ENCODE data around the gene NOP53.
"Not testable (repeated sequence)": the region's sequence is repeated elsewhere in the genome, so short reads cannot be mapped to it uniquely, and the experiment has no call there.

Gene NOP53

GRCh38 chr19:47778954-47779351, 33.6 kb downstream of the NOP53 start:
- Histone ChIP-seq H3K4me1 (ENCODE audit: control insufficient read depth, insufficient read depth, low read length, poor library complexity, severe bottlenecking) (peaks cover 10% of the 10 kb centered on the region), H3K9me3 (ENCODE audit: control insufficient read depth, low read length) (no peaks in the 10 kb centered on the region), H3K36me3 (ENCODE audit: control insufficient read depth, insufficient read depth, low read length) (peaks cover 40% of the 10 kb centered on the region), H3K4me3 (ENCODE audit: extremely low read depth, insufficient read depth, low read length, poor library complexity, severe bottlenecking) (peak overlapping the region; percentile 86), H3K27ac (ENCODE audit: low read depth, low read length, severe bottlenecking) (no peak overlapping the region)
- WGBS, 2 experiments (ENCODE audit: insufficient coverage in 2 of 2), result 0% methylated on average over 11 to 12 of the region's 20 CpGs

- Histone ChIP-seq H3K27ac (ENCODE audit: low read depth, low read length, severe bottlenecking) (peak overlapping the region; percentile 57), H3K9me3 (ENCODE audit: control insufficient read depth, low read length) (no peaks in the 10 kb centered on the region), H3K36me3 (ENCODE audit: control insufficient read depth, insufficient read depth, low read length) (peaks cover 47% of the 10 kb centered on the region), H3K4me1 (ENCODE audit: control insufficient read depth, insufficient read depth, low read length, poor library complexity, severe bottlenecking) (peaks cover 5% of the 10 kb centered on the region), H3K4me3 (ENCODE audit: extremely low read depth, insufficient read depth, low read length, poor library complexity, severe bottlenecking) (peak overlapping the region; percentile 86)
- 79 to 81% methylated on average over 23 to 24 of the region's 24 CpGs for WGBS, 2 experiments (ENCODE audit: insufficient coverage in 2 of 2)
These were observed 34.3 kb downstream of the NOP53 start for GRCh38 chr19:47779524-47780214.

GRCh38 chr19:47780215-47780551, 34.8 kb downstream of the NOP53 start:
- peak overlapping the region; percentile 86 for H3K4me3 ChIP-seq (ENCODE audit: extremely low read depth, insufficient read depth, low read length, poor library complexity, severe bottlenecking)
- no peak overlapping the region for H3K27ac ChIP-seq (ENCODE audit: low read depth, low read length, severe bottlenecking)
- peaks cover 52% of the 10 kb centered on the region for H3K36me3 ChIP-seq (ENCODE audit: control insufficient read depth, insufficient read depth, low read length)
- H3K4me1 ChIP-seq (ENCODE audit: control insufficient read depth, insufficient read depth, low read length, poor library complexity, severe bottlenecking), result peaks cover 5% of the 10 kb centered on the region
- no peaks in the 10 kb centered on the region for H3K9me3 ChIP-seq (ENCODE audit: control insufficient read depth, low read length)
- 90 to 98% methylated on average over 4 to 5 of the region's 9 CpGs for WGBS, 2 experiments (ENCODE audit: insufficient coverage in 2 of 2)

- peaks cover 1% of the 10 kb centered on the region for H3K4me1 ChIP-seq (ENCODE audit: control insufficient read depth, insufficient read depth, low read length, poor library complexity, severe bottlenecking)
- no peaks in the 10 kb centered on the region for H3K9me3 ChIP-seq (ENCODE audit: control insufficient read depth, low read length)
- peaks cover 62% of the 10 kb centered on the region for H3K36me3 ChIP-seq (ENCODE audit: control insufficient read depth, insufficient read depth, low read length)
- WGBS, 2 experiments (ENCODE audit: insufficient coverage in 2 of 2), result 97 to 98% methylated on average over 9 of the region's 9 CpGs
- no peak overlapping the region for H3K4me3 ChIP-seq (ENCODE audit: extremely low read depth, insufficient read depth, low read length, poor library complexity, severe bottlenecking)
- no peak overlapping the region for H3K27ac ChIP-seq (ENCODE audit: low read depth, low read length, severe bottlenecking)
These were observed 36.4 kb downstream of the NOP53 start for GRCh38 chr19:47781590-47782262.

GRCh38 chr19:47786566-47786965, 41.2 kb downstream of the NOP53 start:
- no peak overlapping the region for H3K4me3 ChIP-seq (ENCODE audit: extremely low read depth, insufficient read depth, low read length, poor library complexity, severe bottlenecking)
- 92 to 98% methylated on average over 7 of the region's 7 CpGs for WGBS, 2 experiments (ENCODE audit: insufficient coverage in 2 of 2)
- no peaks in the 10 kb centered on the region for H3K4me1 ChIP-seq (ENCODE audit: control insufficient read depth, insufficient read depth, low read length, poor library complexity, severe bottlenecking)
- H3K9me3 ChIP-seq (ENCODE audit: control insufficient read depth, low read length), result no peaks in the 10 kb centered on the region
- H3K27ac ChIP-seq (ENCODE audit: low read depth, low read length, severe bottlenecking), result peak overlapping the region; percentile 16
- peaks cover 49% of the 10 kb centered on the region for H3K36me3 ChIP-seq (ENCODE audit: control insufficient read depth, insufficient read depth, low read length)

- H3K4me3 ChIP-seq (ENCODE audit: extremely low read depth, insufficient read depth, low read length, poor library complexity, severe bottlenecking); H3K27ac ChIP-seq (ENCODE audit: low read depth, low read length, severe bottlenecking); H3K4me1 ChIP-seq (ENCODE audit: control insufficient read depth, insufficient read depth, low read length, poor library complexity, severe bottlenecking); H3K9me3 ChIP-seq (ENCODE audit: control insufficient read depth, low read length): not testable (repeated sequence)
- 90 to 91% methylated on average over 10 of the region's 10 CpGs for WGBS, 2 experiments (ENCODE audit: insufficient coverage in 2 of 2)
- peaks cover 41% of the 10 kb centered on the region for H3K36me3 ChIP-seq (ENCODE audit: control insufficient read depth, insufficient read depth, low read length)
These were observed 42.0 kb downstream of the NOP53 start for GRCh38 chr19:47787307-47787706.

- not testable (repeated sequence) for H3K4me1 ChIP-seq (ENCODE audit: control insufficient read depth, insufficient read depth, low read length, poor library complexity, severe bottlenecking); H3K9me3 ChIP-seq (ENCODE audit: control insufficient read depth, low read length); H3K27ac ChIP-seq (ENCODE audit: low read depth, low read length, severe bottlenecking); H3K4me3 ChIP-seq (ENCODE audit: extremely low read depth, insufficient read depth, low read length, poor library complexity, severe bottlenecking)
- H3K36me3 ChIP-seq (ENCODE audit: control insufficient read depth, insufficient read depth, low read length), result peaks cover 17% of the 10 kb centered on the region
- 71 to 89% methylated on average over 8 of the region's 13 CpGs for WGBS, 2 experiments (ENCODE audit: insufficient coverage in 2 of 2)
These were observed 44.5 kb downstream of the NOP53 start for GRCh38 chr19:47789811-47790210.

- H3K4me1 ChIP-seq (ENCODE audit: control insufficient read depth, insufficient read depth, low read length, poor library complexity, severe bottlenecking), result no peaks in the 10 kb centered on the region
- peaks cover 6% of the 10 kb centered on the region for H3K9me3 ChIP-seq (ENCODE audit: control insufficient read depth, low read length)
- no peak overlapping the region for H3K4me3 ChIP-seq (ENCODE audit: extremely low read depth, insufficient read depth, low read length, poor library complexity, severe bottlenecking)
- peaks cover 11% of the 10 kb centered on the region for H3K36me3 ChIP-seq (ENCODE audit: control insufficient read depth, insufficient read depth, low read length)
- no peak overlapping the region for H3K27ac ChIP-seq (ENCODE audit: low read depth, low read length, severe bottlenecking)
- whole genome bisulfite sequencing, 2 experiments (ENCODE audit: insufficient coverage in 2 of 2), result 21 to 31% methylated on average over 7 of the region's 10 CpGs
These were observed 45.1 kb downstream of the NOP53 start for GRCh38 chr19:47790398-47790814.

- Histone ChIP-seq H3K27ac (ENCODE audit: low read depth, low read length, severe bottlenecking) (no peak overlapping the region), H3K4me1 (ENCODE audit: control insufficient read depth, insufficient read depth, low read length, poor library complexity, severe bottlenecking) (no peaks in the 10 kb centered on the region), H3K36me3 (ENCODE audit: control insufficient read depth, insufficient read depth, low read length) (no peaks in the 10 kb centered on the region), H3K9me3 (ENCODE audit: control insufficient read depth, low read length) (peaks cover 6% of the 10 kb centered on the region), H3K4me3 (ENCODE audit: extremely low read depth, insufficient read depth, low read length, poor library complexity, severe bottlenecking) (no peak overlapping the region)
- no CpG with 5 or more reads among the region's 1 CpG for WGBS, 2 experiments (ENCODE audit: insufficient coverage in 2 of 2)
These were observed 47.3 kb downstream of the NOP53 start for GRCh38 chr19:47792616-47793015.

GRCh38 chr19:47794526-47794925, 49.2 kb downstream of the NOP53 start:
- WGBS, 2 experiments (ENCODE audit: insufficient coverage in 2 of 2), result 82 to 83% methylated on average over 13 to 14 of the region's 18 CpGs
- no peak overlapping the region for H3K27ac ChIP-seq (ENCODE audit: low read depth, low read length, severe bottlenecking)
- H3K4me1 ChIP-seq (ENCODE audit: control insufficient read depth, insufficient read depth, low read length, poor library complexity, severe bottlenecking), result no peaks in the 10 kb centered on the region
- no peaks in the 10 kb centered on the region for H3K36me3 ChIP-seq (ENCODE audit: control insufficient read depth, insufficient read depth, low read length)
- peaks cover 6% of the 10 kb centered on the region for H3K9me3 ChIP-seq (ENCODE audit: control insufficient read depth, low read length)
- no peak overlapping the region for H3K4me3 ChIP-seq (ENCODE audit: extremely low read depth, insufficient read depth, low read length, poor library complexity, severe bottlenecking)

- Histone ChIP-seq H3K4me1 (ENCODE audit: control insufficient read depth, insufficient read depth, low read length, poor library complexity, severe bottlenecking) (no peaks in the 10 kb centered on the region), H3K36me3 (ENCODE audit: control insufficient read depth, insufficient read depth, low read length) (no peaks in the 10 kb centered on the region)
- 95 to 100% methylated on average over 2 of the region's 2 CpGs for WGBS, 2 experiments (ENCODE audit: insufficient coverage in 2 of 2)
These were observed 51.4 kb downstream of the NOP53 start for GRCh38 chr19:47796785-47797184.

More at GRCh38 chr19:47796785-47797184, 51.4 kb downstream of the NOP53 start:
- Histone ChIP-seq H3K4me3 (ENCODE audit: extremely low read depth, insufficient read depth, low read length, poor library complexity, severe bottlenecking) (no peak overlapping the region), H3K27ac (ENCODE audit: low read depth, low read length, severe bottlenecking) (no peak overlapping the region), H3K9me3 (ENCODE audit: control insufficient read depth, low read length) (peaks cover 6% of the 10 kb centered on the region)

Data from mesodermal cell (in vitro differentiated cells).